ENCODE measurements around the gene TBC1D9. TPM values are rescaled to one million over a fixed set of nuclear protein-coding genes. Genes with fewer than 3 reads are reported as not detected.

TBC1D9 gene
- total and polyA plus RNA-seq, 11 donors: 4.6 to 26.5 (median 13.3) TPM

DNA sequence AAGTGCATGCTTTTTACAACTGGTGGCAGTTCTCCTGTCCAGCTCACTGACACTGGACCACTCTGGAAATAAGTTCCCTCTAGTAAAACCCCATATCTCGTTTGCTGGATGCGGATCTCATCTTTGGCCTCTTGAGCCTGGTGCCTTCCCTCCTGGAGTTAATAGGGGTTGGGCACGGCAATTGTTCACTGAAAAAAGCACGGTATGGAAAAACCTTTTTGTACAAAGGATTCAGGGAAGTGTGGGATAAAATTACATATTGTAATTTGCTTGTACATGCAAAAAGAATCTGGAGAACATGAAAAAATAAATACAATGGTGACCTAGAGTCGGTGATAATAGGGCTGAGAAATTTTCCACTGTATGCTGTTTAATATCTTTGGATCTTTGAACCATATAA is 30.6 kb downstream of the TBC1D9 start:
- H3K4me3 ChIP-seq: no peak overlapping the region
- no peaks in the 10 kb centered on the region for H3K36me3 ChIP-seq
- intact Hi-C loops (cut with DNase I): no loop called here
- TF ChIP-seq, protein P1, sequence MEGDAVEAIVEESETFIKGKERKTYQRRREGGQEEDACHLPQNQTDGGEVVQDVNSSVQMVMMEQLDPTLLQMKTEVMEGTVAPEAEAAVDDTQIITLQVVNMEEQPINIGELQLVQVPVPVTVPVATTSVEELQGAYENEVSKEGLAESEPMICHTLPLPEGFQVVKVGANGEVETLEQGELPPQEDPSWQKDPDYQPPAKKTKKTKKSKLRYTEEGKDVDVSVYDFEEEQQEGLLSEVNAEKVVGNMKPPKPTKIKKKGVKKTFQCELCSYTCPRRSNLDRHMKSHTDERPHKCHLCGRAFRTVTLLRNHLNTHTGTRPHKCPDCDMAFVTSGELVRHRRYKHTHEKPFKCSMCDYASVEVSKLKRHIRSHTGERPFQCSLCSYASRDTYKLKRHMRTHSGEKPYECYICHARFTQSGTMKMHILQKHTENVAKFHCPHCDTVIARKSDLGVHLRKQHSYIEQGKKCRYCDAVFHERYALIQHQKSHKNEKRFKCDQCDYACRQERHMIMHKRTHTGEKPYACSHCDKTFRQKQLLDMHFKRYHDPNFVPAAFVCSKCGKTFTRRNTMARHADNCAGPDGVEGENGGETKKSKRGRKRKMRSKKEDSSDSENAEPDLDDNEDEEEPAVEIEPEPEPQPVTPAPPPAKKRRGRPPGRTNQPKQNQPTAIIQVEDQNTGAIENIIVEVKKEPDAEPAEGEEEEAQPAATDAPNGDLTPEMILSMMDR (IDR thresholded peaks at IDR 0.05): no peak
- TF ChIP-seq POLR2A (IDR thresholded peaks at IDR 0.05): no peak
- WGBS, 4 donors: 79 to 92% (median 87%) methylated on average over 5 of the region's 5 CpGs
- ATAC-seq (no peak), DNase-seq (no peak)
- H3K27ac ChIP-seq: no peak overlapping the region
- no peaks in the 10 kb centered on the region for H3K9me3 ChIP-seq
- no peaks in the 10 kb centered on the region for H3K27me3 ChIP-seq
- peaks cover 8 to 64% (median 35%) of the 10 kb centered on the region in 12 donors for H3K4me1 ChIP-seq

DNA sequence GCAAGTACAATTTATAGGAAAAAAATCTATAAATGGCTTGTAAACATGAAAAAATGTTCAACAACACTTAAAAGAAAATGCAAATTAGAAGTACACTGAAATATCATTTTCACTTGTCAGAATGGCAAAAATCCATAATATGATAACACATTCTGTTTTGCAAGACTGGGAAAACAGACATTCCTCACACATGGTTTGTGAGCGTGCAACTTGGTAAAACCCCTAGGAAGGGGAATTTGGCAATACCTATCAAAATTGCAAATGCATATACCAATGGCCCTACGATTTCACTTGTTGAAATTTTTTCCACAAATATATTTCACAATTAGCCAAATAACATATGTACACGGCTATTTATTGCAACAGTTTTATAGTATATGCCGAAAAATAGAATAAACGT is 31.4 kb downstream of the TBC1D9 start:
- 92 to 93% (median 92%) methylated on average over 5 of the region's 5 CpGs for WGBS, 4 donors
- Histone ChIP-seq H3K4me3 (no peak overlapping the region), H3K27ac (no peak overlapping the region), H3K36me3 (no peaks in the 10 kb centered on the region), H3K27me3 (no peaks in the 10 kb centered on the region), H3K9me3 (no peaks in the 10 kb centered on the region), H3K4me1 (peaks cover 8 to 66% (median 41%) of the 10 kb centered on the region in 12 donors)
- no peak for DNase-seq
- intact Hi-C loops (cut with DNase I): no loop called here
- TF ChIP-seq POLR2A (IDR thresholded peaks at IDR 0.05): no peak
- TF ChIP-seq, protein P1 (IDR thresholded peaks at IDR 0.05): no peak
- no peak for ATAC-seq

DNA sequence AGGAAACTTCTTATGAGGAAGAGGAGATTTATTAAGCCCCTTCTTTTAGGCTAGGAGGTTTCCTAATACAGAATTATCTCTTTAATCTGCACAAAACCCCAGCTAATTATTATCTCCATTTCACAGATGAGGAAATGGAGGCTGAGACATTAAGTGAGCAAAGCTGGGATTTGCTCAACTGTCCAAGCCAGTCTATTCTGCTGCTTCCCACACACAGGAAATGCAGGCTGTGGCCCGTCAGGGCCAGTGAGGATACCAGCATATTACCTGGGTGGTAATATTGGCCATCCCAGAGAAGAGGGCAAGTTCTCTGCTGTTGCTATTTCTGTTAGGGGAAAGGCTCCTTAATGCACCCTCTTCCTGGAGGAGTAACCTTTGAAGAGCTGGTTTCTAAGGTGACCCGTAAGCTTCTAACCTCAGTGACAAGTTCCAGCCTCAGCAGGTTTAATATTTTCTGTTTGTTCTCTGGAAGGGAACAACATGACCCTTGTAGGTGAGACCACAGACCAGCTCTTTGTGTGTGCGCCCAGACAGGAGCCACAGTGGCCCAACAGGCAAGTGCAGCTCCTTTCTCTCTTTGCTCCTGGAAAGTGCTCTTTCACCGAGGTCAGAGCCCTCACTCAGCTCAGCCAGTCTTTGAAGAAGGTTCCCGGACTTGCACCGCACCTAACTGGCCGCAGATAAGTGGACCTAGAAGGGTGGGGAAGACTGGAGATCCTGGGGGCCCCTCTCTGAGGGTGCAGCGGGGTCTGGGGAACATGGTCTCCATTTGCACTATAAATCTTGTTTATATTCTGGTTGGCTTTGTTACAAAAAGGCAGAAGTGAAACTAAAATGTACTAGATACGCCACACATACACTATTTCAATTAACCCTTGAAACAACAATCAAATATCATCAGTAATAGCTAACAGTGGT is 35.5 kb downstream of the TBC1D9 start:
- peak; percentile 13 to 21 (median 17) for ATAC-seq
- 51 to 61% (median 59%) methylated on average over 8 to 9 of the region's 9 CpGs for WGBS, 4 donors
- TF ChIP-seq, protein P1 (IDR thresholded peaks at IDR 0.05): no peak
- TF ChIP-seq POLR2A (IDR thresholded peaks at IDR 0.05): no peak
- Histone ChIP-seq H3K27ac (peak overlapping the region in 4 of 12 donors; percentile 5 to 76 (median 22)), H3K36me3 (no peaks in the 10 kb centered on the region), H3K4me3 (peak overlapping the region in 6 of 12 donors; percentile 6 to 37 (median 10)), H3K27me3 (no peaks in the 10 kb centered on the region), H3K9me3 (no peaks in the 10 kb centered on the region), H3K4me1 (peaks cover 0 to 65% (median 25%) of the 10 kb centered on the region in 12 donors)
- no peak for DNase-seq
- intact Hi-C loops (cut with DNase I): no loop called here

DNA sequence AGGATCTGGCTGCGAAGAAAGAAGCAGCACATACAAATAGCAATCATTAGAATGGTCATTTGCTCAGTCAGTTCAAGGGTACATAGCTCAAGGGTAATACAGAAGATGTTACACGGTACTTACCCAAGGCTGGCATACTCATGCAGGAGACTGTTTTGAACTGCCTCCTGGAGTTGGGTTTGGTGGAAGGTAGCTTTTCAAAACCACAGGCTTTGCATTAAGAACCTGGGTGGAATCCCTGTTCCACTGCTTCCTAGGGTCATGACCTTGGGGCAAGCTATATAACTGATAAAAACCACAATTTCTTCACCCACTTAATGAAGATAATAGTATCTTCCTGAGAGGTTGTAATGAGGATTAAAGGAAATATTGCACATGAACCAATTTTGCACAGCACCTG is 36.5 kb downstream of the TBC1D9 start:
- Histone ChIP-seq H3K4me3 (no peak overlapping the region), H3K9me3 (no peaks in the 10 kb centered on the region), H3K36me3 (no peaks in the 10 kb centered on the region), H3K27ac (peak overlapping the region in 1 of 12 donors; percentile 64), H3K27me3 (no peaks in the 10 kb centered on the region), H3K4me1 (peaks cover 0 to 61% (median 26%) of the 10 kb centered on the region in 12 donors)
- no peak for TF ChIP-seq POLR2A (IDR thresholded peaks at IDR 0.05)
- TF ChIP-seq, protein P1 (IDR thresholded peaks at IDR 0.05): no peak
- intact Hi-C loops (cut with DNase I): loop anchor here in 1 of 10 donors (5.0 kb wide), 1 partner anchor 38 kb away; the partner anchor contains the start of gene TBC1D9
- DNase-seq: no peak
- WGBS, 4 donors: 90 to 98% (median 95%) methylated on average over 2 of the region's 2 CpGs
- ATAC-seq: no peak
